ENCODE results near the gene TMEM72.

The TMEM72 gene

DNA sequence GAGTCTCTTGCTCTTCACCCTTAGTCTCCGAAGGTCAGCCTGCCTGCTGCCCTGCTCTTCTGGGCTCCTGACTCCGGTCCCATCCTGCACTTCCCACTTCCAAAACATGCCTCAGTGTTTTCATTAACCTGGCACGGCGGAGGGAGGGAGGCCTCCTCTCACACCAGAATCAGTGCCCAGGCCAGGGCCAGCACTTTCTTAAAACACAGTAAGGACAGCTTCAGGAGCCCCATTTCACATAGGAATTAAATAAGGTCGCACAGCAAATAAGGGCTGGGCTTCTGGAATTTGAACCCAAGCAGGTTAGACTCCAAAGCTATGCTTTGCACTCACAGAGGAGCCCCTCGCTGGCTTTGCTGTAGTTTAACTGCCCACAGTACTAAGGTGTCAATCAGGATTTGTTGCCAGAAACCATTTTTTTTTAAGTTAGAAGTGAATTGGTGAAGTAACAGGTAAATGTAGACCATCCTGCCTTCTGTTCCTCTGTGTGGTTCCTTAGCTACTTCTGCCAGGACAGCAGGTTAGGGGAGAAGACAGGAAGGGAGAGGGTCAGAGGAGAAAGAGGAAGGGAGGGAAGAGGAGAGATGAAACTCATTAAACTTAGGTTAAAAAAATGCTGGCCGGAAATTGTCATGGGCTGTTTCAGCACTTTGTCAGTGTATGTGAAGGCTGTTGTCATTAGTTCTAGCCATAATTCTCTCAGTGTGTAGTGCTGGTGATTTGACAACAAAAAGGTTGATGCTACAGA is 49.5 kb downstream of the TMEM72 start:
- Histone ChIP-seq H3K27me3 (ENCODE audit: insufficient read depth, low read length, poor library complexity, severe bottlenecking) (no peaks in the 10 kb centered on the region), H3K36me3 (ENCODE audit: insufficient read depth, low read length) (no peaks in the 10 kb centered on the region), H3K9ac (ENCODE audit: low read depth, low read length, poor library complexity, severe bottlenecking) (peak overlapping the region; percentile 72), H3K4me3 (ENCODE audit: low read length, poor library complexity, severe bottlenecking) (peak overlapping the region; percentile 88), H2AFZ (ENCODE audit: low read length) (no peak overlapping the region), H3K9me3 (ENCODE audit: insufficient read depth, low read depth, low read length) (no peaks in the 10 kb centered on the region), H3F3A (ENCODE audit: low read depth) (no peaks in the 10 kb centered on the region), H3K4me2 (ENCODE audit: low read depth, low read length, poor library complexity, severe bottlenecking) (peak overlapping the region; percentile 83), H3K4me1 (ENCODE audit: insufficient read depth, low read length, poor library complexity, severe bottlenecking) (peaks cover 55% of the 10 kb centered on the region), H4K20me1 (ENCODE audit: insufficient read depth, low read length, poor library complexity, severe bottlenecking) (no peaks in the 10 kb centered on the region), H3K79me2 (ENCODE audit: insufficient read depth, low read length) (peaks cover 10% of the 10 kb centered on the region; the same call in 1 of the 2 replicates), H3K9me2 (replicated peaks; ENCODE audit: low read depth, low read length) (no peaks in the 10 kb centered on the region)
- no peak for TF ChIP-seq EZH2phosphoT487 (IDR thresholded peaks at IDR 0.05; ENCODE audit: borderline replicate concordance)
- TF ChIP-seq CTCF (conservative IDR thresholded peaks at IDR 0.05; ENCODE audit: low read length), result no peak

GRCh38 chr10:44961230-44961571 is 50.1 kb downstream of the TMEM72 start:
- Histone ChIP-seq H3F3A (ENCODE audit: low read depth) (no peaks in the 10 kb centered on the region), H4K20me1 (ENCODE audit: insufficient read depth, low read length, poor library complexity, severe bottlenecking) (no peaks in the 10 kb centered on the region), H3K9ac (ENCODE audit: low read depth, low read length, poor library complexity, severe bottlenecking) (peak overlapping the region; percentile 72), H3K27me3 (ENCODE audit: insufficient read depth, low read length, poor library complexity, severe bottlenecking) (no peaks in the 10 kb centered on the region), H2AFZ (ENCODE audit: low read length) (no peak overlapping the region), H3K9me3 (ENCODE audit: insufficient read depth, low read depth, low read length) (no peaks in the 10 kb centered on the region), H3K4me1 (ENCODE audit: insufficient read depth, low read length, poor library complexity, severe bottlenecking) (peaks cover 60% of the 10 kb centered on the region), H3K36me3 (ENCODE audit: insufficient read depth, low read length) (no peaks in the 10 kb centered on the region), H3K9me2 (replicated peaks; ENCODE audit: low read depth, low read length) (no peaks in the 10 kb centered on the region), H3K4me2 (ENCODE audit: low read depth, low read length, poor library complexity, severe bottlenecking) (peak overlapping the region; percentile 83), H3K4me3 (ENCODE audit: low read length, poor library complexity, severe bottlenecking) (peak overlapping the region; percentile 88), H3K79me2 (ENCODE audit: insufficient read depth, low read length) (peaks cover 10% of the 10 kb centered on the region; the same call in 1 of the 2 replicates)
- no peak for TF ChIP-seq EZH2phosphoT487 (IDR thresholded peaks at IDR 0.05; ENCODE audit: borderline replicate concordance)
- no peak for TF ChIP-seq CTCF (conservative IDR thresholded peaks at IDR 0.05; ENCODE audit: low read length)

DNA sequence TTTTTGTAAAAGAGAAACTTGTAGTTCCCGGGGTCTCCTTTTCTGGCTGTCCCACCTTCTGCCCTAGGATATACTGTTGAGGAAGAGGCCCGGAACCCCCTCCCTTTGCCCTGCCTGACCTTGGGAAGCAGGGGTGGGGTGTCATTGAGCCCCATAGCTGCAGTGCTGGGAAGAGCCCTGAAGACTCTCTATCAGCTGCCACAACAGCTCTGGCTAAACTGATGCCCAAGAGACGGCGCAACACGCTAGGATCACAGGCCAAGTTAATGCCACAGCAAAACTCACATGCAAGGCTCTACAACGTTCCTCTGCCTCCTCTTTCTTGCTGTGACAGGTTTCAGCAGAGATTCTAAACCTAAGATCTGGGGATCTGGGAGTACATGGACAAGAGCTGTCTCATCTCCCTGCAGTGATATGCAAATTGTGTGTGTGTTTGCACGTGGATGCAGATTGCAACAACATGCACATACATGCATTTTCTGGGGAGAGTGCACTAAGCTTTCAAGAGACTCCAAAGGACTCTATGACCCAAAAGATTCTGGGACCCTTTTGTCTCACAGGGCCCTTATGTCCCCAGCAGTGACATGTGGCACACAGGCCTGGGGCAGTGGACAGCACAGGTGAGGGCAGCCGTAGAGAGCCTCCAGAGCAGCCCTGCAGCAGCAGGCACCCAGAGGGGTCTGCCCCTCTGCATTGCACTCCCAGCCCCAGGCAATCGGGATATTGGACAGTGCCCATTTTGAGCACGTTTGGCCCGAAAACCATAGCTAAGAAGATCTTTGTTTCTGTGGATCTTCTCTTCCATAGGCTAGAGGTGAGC is 51.0 kb downstream of the TMEM72 start:
- Histone ChIP-seq H3K9ac (ENCODE audit: low read depth, low read length, poor library complexity, severe bottlenecking) (peak overlapping the region; percentile 72), H3K4me1 (ENCODE audit: insufficient read depth, low read length, poor library complexity, severe bottlenecking) (peaks cover 68% of the 10 kb centered on the region), H3K9me3 (ENCODE audit: insufficient read depth, low read depth, low read length) (no peaks in the 10 kb centered on the region), H2AFZ (ENCODE audit: low read length) (no peak overlapping the region), H3K4me2 (ENCODE audit: low read depth, low read length, poor library complexity, severe bottlenecking) (peak overlapping the region; percentile 83), H3K9me2 (replicated peaks; ENCODE audit: low read depth, low read length) (no peaks in the 10 kb centered on the region), H3K27me3 (ENCODE audit: insufficient read depth, low read length, poor library complexity, severe bottlenecking) (no peaks in the 10 kb centered on the region), H3K79me2 (ENCODE audit: insufficient read depth, low read length) (peaks cover 10% of the 10 kb centered on the region; the same call in 1 of the 2 replicates), H3K36me3 (ENCODE audit: insufficient read depth, low read length) (no peaks in the 10 kb centered on the region), H3F3A (ENCODE audit: low read depth) (no peaks in the 10 kb centered on the region), H4K20me1 (ENCODE audit: insufficient read depth, low read length, poor library complexity, severe bottlenecking) (no peaks in the 10 kb centered on the region), H3K4me3 (ENCODE audit: low read length, poor library complexity, severe bottlenecking) (no peak overlapping the region)
- TF ChIP-seq EZH2phosphoT487 (IDR thresholded peaks at IDR 0.05; ENCODE audit: borderline replicate concordance), result no peak
- no peak for TF ChIP-seq CTCF (conservative IDR thresholded peaks at IDR 0.05; ENCODE audit: low read length)
